HG02588 (cell line): ENCODE measurements around the gene CLEC4M.
"Not testable (repeated sequence)": the region's sequence is repeated elsewhere in the genome, so short reads cannot be mapped to it uniquely, and the experiment has no call there.

Experiments
- ATAC-seq: cut with Tn5 transposase; IDR thresholded peaks from one replicate; pipeline ENCODE4 v1.9.1; 2021; ENCODE audit warnings: mild to moderate bottlenecking, moderate library complexity; ENCODE audit not compliant: unreplicated experiment

Gene CLEC4M

DNA sequence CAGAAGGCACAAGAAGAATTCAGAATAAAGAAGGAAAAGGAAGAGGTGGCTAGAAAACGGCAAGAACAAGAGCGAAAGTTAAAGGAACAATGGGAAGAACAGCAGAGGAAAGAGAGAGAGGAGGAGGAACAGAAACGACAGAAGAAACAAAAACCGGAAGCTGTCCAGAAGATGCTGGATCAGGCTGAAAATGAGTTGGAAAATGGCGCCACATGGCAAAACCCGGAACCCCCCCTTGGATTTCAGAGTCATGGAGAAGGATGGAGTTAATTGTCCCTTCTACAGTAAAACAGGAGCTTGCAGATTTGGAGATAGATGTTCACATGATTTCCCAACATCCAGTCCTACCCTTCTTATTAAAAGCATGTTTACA, 22.4 kb upstream of the CLEC4M start:
- ATAC-seq: no peak

DNA sequence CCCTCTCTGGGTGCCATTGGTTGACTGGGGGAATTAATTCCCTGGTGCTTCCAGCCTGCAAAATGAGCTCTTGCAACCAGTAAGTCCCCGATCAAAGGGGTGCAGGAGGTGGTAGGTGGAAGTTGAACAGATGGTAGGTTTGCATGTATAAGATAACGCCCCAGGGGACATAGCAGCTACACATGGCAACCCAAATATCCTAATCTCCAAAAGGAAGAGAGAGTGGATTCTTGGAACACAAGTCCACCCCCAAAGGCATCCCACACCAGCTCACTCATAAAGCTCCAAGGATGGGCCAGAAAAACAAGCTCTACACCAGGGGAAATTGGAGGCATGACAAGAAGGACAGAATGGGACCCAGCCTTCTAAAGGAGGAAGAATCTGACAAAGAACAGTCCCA, 20.5 kb upstream of the CLEC4M start:
- ATAC-seq: no peak

GRCh38 chr19:7742991-7743390, 20.1 kb upstream of the CLEC4M start:
- ATAC-seq: no peak

DNA sequence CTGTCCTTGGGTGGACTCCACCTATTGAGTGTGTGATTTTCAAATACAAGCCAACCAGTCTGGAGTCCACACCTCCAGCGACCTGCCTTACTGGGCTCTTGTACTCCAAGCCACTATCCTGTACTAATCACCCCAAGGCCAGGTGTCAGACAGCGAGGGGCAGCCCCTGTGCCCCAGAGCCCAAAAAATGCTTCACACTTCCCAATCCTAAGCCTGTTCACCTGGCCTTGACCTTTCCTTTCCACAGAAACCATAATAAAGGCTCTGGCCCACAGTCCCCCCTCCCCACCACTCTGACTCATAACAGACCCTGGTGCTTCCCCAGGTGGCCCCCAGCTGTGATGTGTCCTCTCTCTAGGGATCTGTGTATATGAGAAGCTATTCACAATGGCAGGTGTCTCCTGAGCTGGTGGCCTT, 19.6 kb upstream of the CLEC4M start:
- ATAC-seq: peak; percentile 54

- no peak for ATAC-seq
Measured at GRCh38 chr19:7744199-7744786, 18.8 kb upstream of the CLEC4M start.

DNA sequence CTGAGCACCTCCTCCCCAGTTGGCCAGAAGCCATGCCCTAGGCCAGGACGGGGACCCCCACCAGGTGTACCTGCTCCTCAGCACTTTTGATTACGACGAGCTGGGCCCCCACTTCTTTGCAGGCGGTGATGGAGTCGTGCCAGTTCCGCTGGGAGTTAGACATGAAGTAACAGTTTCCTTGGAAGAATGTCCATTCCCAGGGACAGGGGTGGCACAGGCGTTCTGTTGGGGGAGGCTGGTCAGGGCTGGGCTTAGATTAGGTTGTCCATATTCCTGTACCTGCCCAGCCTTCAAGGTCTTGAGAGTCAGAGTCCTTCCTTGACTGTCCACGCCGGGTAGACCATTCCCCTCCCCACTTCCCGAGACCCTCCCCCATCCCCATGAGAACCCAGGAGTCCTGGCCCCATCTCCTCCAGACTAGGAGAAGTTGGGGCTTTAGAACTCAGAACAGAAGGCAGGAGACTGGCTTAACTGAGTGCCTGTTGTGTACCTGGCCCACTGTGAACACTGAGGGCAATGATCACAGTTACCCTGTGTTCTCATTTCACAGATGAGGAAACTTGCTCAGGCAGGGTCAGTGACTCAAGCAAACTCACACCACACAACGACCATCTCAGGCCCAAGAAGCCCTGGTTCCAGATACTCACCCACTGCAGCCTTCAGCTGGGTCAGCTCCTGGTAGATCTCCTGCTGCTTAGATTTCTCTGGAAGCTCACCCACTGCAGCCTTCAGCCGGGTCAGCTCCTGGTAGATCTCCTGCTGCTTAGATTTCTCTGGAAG, 18.0 kb upstream of the CLEC4M start:
- no peak for ATAC-seq

- ATAC-seq: not testable (repeated sequence)
Measured at GRCh38 chr19:7746306-7746705, 16.7 kb upstream of the CLEC4M start.

DNA sequence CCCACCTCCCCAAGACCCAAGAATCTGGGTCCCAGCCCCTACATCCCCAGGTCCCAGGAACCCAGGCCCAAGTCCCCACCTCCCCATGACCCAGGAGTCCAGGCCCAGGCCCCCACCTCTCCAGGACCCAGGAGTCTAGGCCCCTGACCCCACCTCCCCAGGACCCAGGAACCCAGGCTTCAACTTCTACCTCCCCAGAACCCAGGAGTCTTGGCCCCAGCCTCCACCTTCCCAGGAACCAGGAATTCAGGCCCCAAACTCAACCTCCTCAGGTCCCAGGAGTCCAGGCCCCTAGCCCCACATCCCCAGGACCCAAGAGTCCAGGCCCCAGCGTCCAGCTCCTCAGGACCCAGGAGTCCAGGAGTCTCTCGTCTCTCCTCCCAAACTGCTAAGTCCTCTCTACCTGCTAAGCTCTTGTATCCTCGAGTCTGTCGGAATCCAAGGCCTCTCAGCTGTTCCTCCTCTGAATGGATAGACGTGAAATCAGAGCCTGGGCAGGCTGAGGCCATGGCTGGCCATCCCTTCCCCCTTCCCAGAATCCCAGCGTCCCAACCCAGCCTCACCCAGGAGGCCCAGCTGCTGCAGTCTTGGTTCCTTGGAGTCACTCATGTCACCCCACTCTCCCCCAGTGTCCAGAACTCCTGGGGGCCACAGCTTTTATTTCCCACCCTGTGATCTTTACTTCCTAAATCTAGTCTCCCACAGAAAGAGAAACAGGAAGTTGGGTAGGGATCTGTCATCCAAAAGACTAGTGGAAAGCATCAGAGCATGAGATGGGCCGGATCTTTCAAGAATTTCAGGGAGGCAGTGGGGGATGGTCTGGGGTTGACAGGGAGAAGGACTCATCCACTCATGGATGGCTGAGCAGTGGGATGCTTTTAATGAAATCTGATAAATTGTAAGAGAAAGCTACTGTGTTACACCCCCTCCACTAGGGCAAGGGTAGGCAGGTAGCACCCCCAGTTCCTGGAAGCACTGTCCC, 15.8 kb upstream of the CLEC4M start, which contains the start of gene CD209:
Gene CD209 (minus strand): TSS at position 632 of the 982 bp plus-strand sequence. CDS start 23 bp downstream, at position 609.
- ATAC-seq: no peak

GRCh38 chr19:7748171-7748570, 14.9 kb upstream of the CLEC4M start:
- no peak for ATAC-seq

DNA sequence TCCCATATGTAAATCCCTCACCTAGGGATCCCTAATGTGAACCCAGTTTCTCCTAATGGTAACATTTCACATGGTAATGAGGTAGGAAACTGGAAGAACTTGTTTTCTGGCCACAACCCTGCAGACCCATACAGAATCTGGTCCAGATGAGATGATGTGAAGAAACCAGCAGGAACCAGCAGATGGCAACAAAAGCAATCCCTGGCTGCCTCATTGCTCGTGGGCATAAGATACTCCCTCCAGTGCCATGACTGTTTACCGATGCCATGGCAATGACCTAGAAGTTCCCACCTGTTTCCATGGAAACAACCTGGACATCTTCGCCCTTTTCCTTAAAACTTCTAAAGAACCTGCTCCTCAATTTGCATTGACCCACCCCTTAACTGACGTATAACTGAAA, 14.3 kb upstream of the CLEC4M start:
- ATAC-seq: no peak

DNA sequence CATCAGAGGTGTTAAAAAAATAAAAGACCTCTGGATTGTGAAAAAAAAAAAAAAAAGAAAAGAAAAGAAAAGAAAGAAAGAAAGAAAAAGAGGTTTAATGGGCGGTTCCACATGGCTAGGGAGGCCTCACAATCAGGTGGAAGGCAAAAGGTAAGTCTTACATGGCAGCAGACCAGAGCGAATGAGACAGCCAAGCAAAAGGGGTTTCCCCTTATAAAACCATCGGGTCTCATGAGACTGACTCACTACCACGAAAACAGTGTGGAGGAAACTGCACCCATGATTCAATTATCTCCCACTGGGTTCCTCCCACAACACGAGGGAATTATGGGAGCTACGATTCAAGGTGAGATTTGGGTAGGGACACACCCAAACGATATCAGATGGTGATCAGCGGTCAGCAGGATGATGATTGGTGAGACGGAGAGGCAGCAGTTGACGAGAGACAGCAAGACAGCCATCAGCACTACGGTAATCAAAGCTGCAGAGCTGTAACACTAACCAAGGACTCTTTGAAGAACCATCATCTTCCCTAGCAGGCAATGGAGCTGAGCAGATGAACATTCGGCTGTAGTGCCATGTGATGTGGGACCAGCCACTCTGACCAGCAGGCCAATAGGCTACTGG, 11.8 kb upstream of the CLEC4M start:
- ATAC-seq: no peak

- no peak for ATAC-seq
Measured at GRCh38 chr19:7756258-7756657, 6.8 kb upstream of the CLEC4M start.

GRCh38 chr19:7757358-7757757, 5.7 kb upstream of the CLEC4M start:
- ATAC-seq: no peak

DNA sequence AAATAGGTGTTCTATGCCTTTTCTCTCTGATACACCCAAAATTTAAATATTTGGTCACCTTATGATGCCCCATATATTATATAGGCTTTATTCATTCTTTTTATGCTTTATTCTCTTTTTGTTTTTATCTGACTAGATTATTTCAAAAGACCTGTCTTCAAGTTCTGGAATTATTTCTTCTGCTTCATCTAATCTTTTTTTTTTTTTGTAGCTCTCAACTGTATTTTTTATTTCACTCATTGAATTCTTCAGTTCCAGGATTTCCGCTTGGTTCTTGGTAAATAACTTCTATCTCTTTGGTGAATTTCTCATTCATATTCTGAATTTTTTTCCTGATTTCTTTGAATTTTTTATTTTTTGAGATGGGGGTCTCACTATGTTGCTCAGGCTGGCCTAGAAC, 3.9 kb upstream of the CLEC4M start:
- no peak for ATAC-seq

- ATAC-seq: no peak
Measured at GRCh38 chr19:7763696-7764095, 653 bp downstream of the CLEC4M start.

DNA sequence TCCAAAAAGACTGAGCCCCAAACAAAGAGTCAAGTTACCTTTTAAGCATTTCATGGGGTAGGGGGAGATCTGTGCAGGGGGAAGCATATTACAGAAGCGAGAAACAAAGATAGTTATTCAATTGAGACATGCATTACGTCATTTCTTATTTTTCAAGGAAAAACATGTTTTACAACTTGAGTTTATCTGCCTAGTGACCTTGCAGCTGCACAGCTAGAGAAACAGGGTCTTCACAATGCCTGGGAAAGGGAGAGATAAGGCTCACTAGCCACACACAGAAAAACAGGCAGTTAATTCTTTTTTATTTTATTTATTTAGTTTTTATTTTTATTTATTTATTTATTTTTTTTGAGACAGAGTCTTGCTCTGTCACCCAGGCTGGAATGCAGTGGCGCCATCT, 1.1 kb downstream of the CLEC4M start:
- ATAC-seq: not testable (repeated sequence)

GRCh38 chr19:7765043-7765442, 2.0 kb downstream of the CLEC4M start:
- ATAC-seq: not testable (repeated sequence)

GRCh38 chr19:7766535-7766934, 3.5 kb downstream of the CLEC4M start:
- no peak for ATAC-seq

DNA sequence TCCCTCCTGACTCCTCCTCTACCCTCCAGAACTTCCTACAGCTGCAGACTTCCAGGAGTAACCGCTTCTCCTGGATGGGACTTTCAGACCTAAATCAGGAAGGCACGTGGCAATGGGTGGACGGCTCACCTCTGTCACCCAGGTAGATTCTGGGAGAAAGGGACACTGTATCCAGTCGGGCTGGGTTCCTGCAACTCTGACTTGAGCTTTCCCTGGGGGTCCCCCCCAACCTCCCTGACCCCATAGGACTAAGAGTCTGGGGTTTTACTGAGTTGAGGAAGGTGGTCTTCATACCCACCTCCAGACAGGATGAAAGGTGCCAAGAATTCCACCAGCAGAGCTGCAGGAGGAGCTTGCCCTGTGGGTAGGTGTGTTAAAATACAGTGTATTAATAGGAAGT, 4.4 kb downstream of the CLEC4M start:
- no peak for ATAC-seq

DNA sequence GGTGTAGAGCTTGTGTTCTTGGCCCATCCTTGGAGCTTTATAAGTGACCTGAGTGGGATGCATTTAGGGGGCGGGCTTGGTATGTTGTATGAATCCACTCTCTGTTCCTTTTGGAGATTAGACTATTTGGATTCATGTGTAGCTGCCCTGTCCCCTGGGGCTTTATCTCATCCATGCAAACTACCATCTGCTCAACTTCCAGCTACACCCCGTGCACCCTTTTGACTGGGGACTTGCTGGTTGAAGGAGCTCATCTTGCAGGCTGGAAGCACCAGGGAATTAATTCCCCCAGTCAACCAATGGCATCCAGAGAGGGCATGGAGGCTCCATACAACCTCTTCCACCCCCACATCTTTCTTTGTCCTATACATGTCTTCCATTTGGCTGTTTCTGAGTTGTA, 6.1 kb downstream of the CLEC4M start:
- ATAC-seq: no peak

GRCh38 chr19:7771072-7771471, 8.0 kb downstream of the CLEC4M start:
- ATAC-seq: no peak
